ENCODE measurements around the gene FCRLA. TPM values are rescaled to one million over a fixed set of nuclear protein-coding genes. Genes with fewer than 3 reads are reported as not detected.

FCRLA gene
- total RNA-seq, 2 experiments from 2014 or later = not detected

- ChIA-PET POLR2A (interaction anchor here (0.7 kb wide), 1 partner anchor 238 kb away, joined by 3 read pairs; no protein-coding TSS in a partner anchor), CTCF (interaction anchor here (0.6 to 1.5 kb wide), 5 partner anchors 10 to 325 kb away, joined by 3 read pairs; no protein-coding TSS in a partner anchor)
- peak; percentile 15 for DNase-seq
- H3K4me1 Mint-ChIP-seq = peaks cover 41% of the 10 kb centered on the region
- no peak overlapping the region for H3K27ac Mint-ChIP-seq
- no peaks in the 10 kb centered on the region for H3K9me3 Mint-ChIP-seq
- peaks cover 69% of the 10 kb centered on the region for H3K27me3 Mint-ChIP-seq
- H3K36me3 Mint-ChIP-seq (ENCODE audit: low read depth) = no peaks in the 10 kb centered on the region
- no peak overlapping the region for H3K4me3 Mint-ChIP-seq
Observed at GRCh38 chr1:161730050-161730564, 23.1 kb downstream of the FCRLA start.

- peaks cover 66% of the 10 kb centered on the region for H3K27me3 Mint-ChIP-seq
Observed at GRCh38 chr1:161731241-161731640, 24.2 kb downstream of the FCRLA start.

GRCh38 chr1:161731981-161732718, 25.1 kb downstream of the FCRLA start:
- H3K36me3 Mint-ChIP-seq (ENCODE audit: low read depth) = no peaks in the 10 kb centered on the region
- H3K9me3 Mint-ChIP-seq = no peaks in the 10 kb centered on the region
- H3K27ac Mint-ChIP-seq = no peak overlapping the region
- DNase-seq = no peak
- H3K27me3 Mint-ChIP-seq = peaks cover 68% of the 10 kb centered on the region
- H3K4me3 Mint-ChIP-seq = no peak overlapping the region
- peaks cover 35% of the 10 kb centered on the region for H3K4me1 Mint-ChIP-seq
- ChIA-PET POLR2A (no interaction called here), CTCF (interaction anchor here (0.6 to 1.1 kb wide), 4 partner anchors 9 to 295 kb away, joined by 3 read pairs; partner anchors contain the start of gene DUSP12)

More at GRCh38 chr1:161731241-161731640, 24.2 kb downstream of the FCRLA start:
- Mint-ChIP-seq H3K36me3 (ENCODE audit: low read depth) (no peaks in the 10 kb centered on the region), H3K4me1 (peaks cover 32% of the 10 kb centered on the region), H3K9me3 (no peaks in the 10 kb centered on the region), H3K27ac (no peak overlapping the region), H3K4me3 (no peak overlapping the region)
- ChIA-PET CTCF (interaction anchor here (0.6 to 1.3 kb wide), 3 partner anchors 9 to 294 kb away, joined by 3 read pairs; no protein-coding TSS in a partner anchor), POLR2A (no interaction called here)
- DNase-seq = no peak

- no peak for DNase-seq
- Mint-ChIP-seq H3K36me3 (ENCODE audit: low read depth) (no peaks in the 10 kb centered on the region), H3K27me3 (peaks cover 60% of the 10 kb centered on the region), H3K4me1 (peaks cover 26% of the 10 kb centered on the region), H3K4me3 (no peak overlapping the region), H3K9me3 (no peaks in the 10 kb centered on the region), H3K27ac (no peak overlapping the region)
- ChIA-PET CTCF (interaction anchor here (1.0 kb wide), 1 partner anchor 9 kb away, joined by 4 read pairs; no protein-coding TSS in a partner anchor), POLR2A (no interaction called here)
Observed at GRCh38 chr1:161733526-161733925, 26.5 kb downstream of the FCRLA start.

GRCh38 chr1:161735837-161736236, 28.8 kb downstream of the FCRLA start:
- Mint-ChIP-seq H3K27ac (no peak overlapping the region), H3K4me1 (peaks cover 28% of the 10 kb centered on the region), H3K9me3 (no peaks in the 10 kb centered on the region), H3K4me3 (no peak overlapping the region), H3K27me3 (peaks cover 43% of the 10 kb centered on the region), H3K36me3 (ENCODE audit: low read depth) (no peaks in the 10 kb centered on the region)
- CTCF ChIA-PET = interaction anchor here (2.0 to 2.2 kb wide), 2 partner anchors 10 to 28 kb away, joined by 8 to 11 read pairs; partner anchors contain the start of gene FCRLA
- DNase-seq = no peak
- POLR2A ChIA-PET = no interaction called here

- Mint-ChIP-seq H3K4me1 (peaks cover 31% of the 10 kb centered on the region), H3K36me3 (ENCODE audit: low read depth) (no peaks in the 10 kb centered on the region), H3K9me3 (no peaks in the 10 kb centered on the region), H3K27ac (no peak overlapping the region), H3K4me3 (no peak overlapping the region), H3K27me3 (peaks cover 39% of the 10 kb centered on the region)
- no peak for DNase-seq
- ChIA-PET POLR2A (no interaction called here), CTCF (interaction anchor here (0.6 to 2.2 kb wide), 7 partner anchors 10 to 553 kb away, joined by 3 to 11 read pairs (median 3); partner anchors contain the start of genes DUSP12 and FCRLA)
Observed at GRCh38 chr1:161736335-161736969, 29.4 kb downstream of the FCRLA start.

- Mint-ChIP-seq H3K4me3 (no peak overlapping the region), H3K36me3 (ENCODE audit: low read depth) (no peaks in the 10 kb centered on the region), H3K27me3 (peaks cover 34% of the 10 kb centered on the region), H3K4me1 (peaks cover 31% of the 10 kb centered on the region), H3K9me3 (no peaks in the 10 kb centered on the region), H3K27ac (no peak overlapping the region)
- CTCF ChIA-PET = interaction anchor here (0.9 to 1.7 kb wide), 7 partner anchors 12 to 253 kb away, joined by 3 to 9 read pairs (median 5); partner anchors contain the start of gene DUSP12
- POLR2A ChIA-PET = no interaction called here
- DNase-seq = no peak
Observed at GRCh38 chr1:161737625-161738024, 30.6 kb downstream of the FCRLA start.

GRCh38 chr1:161738627-161739287, 31.7 kb downstream of the FCRLA start:
- Mint-ChIP-seq H3K36me3 (ENCODE audit: low read depth) (no peaks in the 10 kb centered on the region), H3K4me1 (peaks cover 37% of the 10 kb centered on the region), H3K4me3 (no peak overlapping the region), H3K9me3 (no peaks in the 10 kb centered on the region), H3K27me3 (peaks cover 26% of the 10 kb centered on the region), H3K27ac (peak overlapping the region; percentile 9)
- CTCF ChIA-PET = interaction anchor here (0.6 to 2.0 kb wide), 12 partner anchors 9 to 676 kb away, joined by 3 to 9 read pairs (median 5); no protein-coding TSS in a partner anchor
- DNase-seq = peak; percentile 62
- POLR2A ChIA-PET = no interaction called here

GRCh38 chr1:161739865-161740566, 33.0 kb downstream of the FCRLA start:
- no peak overlapping the region for H3K4me3 Mint-ChIP-seq
- peaks cover 46% of the 10 kb centered on the region for H3K4me1 Mint-ChIP-seq
- ChIA-PET CTCF (interaction anchor here (0.6 to 2.0 kb wide), 11 partner anchors 8 to 267 kb away, joined by 3 to 8 read pairs (median 3); partner anchors contain the start of gene DUSP12), POLR2A (interaction anchor here (0.7 kb wide), 1 partner anchor 38 kb away, joined by 3 read pairs; no protein-coding TSS in a partner anchor)
- peaks cover 22% of the 10 kb centered on the region for H3K27me3 Mint-ChIP-seq
- DNase-seq = no peak
- no peaks in the 10 kb centered on the region for H3K36me3 Mint-ChIP-seq (ENCODE audit: low read depth)
- no peaks in the 10 kb centered on the region for H3K9me3 Mint-ChIP-seq
- H3K27ac Mint-ChIP-seq = no peak overlapping the region

- Mint-ChIP-seq H3K27ac (no peak overlapping the region), H3K4me3 (no peak overlapping the region), H3K27me3 (peaks cover 21% of the 10 kb centered on the region), H3K36me3 (ENCODE audit: low read depth) (no peaks in the 10 kb centered on the region), H3K4me1 (peaks cover 50% of the 10 kb centered on the region), H3K9me3 (no peaks in the 10 kb centered on the region)
- CTCF ChIA-PET = interaction anchor here (1.2 to 1.5 kb wide), 4 partner anchors 9 to 93 kb away, joined by 3 to 8 read pairs (median 4); partner anchors contain the start of gene DUSP12
- DNase-seq = no peak
- POLR2A ChIA-PET = no interaction called here
Observed at GRCh38 chr1:161740921-161741320, 33.9 kb downstream of the FCRLA start.

GRCh38 chr1:161743231-161743630, 36.2 kb downstream of the FCRLA start:
- CTCF ChIA-PET = interaction anchor here (0.6 to 1.2 kb wide), 2 partner anchors 9 to 49 kb away, joined by 3 to 4 read pairs; no protein-coding TSS in a partner anchor
- no peaks in the 10 kb centered on the region for H3K36me3 Mint-ChIP-seq (ENCODE audit: low read depth)
- no peak overlapping the region for H3K4me3 Mint-ChIP-seq
- no peaks in the 10 kb centered on the region for H3K9me3 Mint-ChIP-seq
- H3K27me3 Mint-ChIP-seq = peaks cover 20% of the 10 kb centered on the region
- POLR2A ChIA-PET = no interaction called here
- no peak for DNase-seq
- H3K27ac Mint-ChIP-seq = no peak overlapping the region
- peaks cover 55% of the 10 kb centered on the region for H3K4me1 Mint-ChIP-seq

- Mint-ChIP-seq H3K36me3 (ENCODE audit: low read depth) (peaks cover 20% of the 10 kb centered on the region), H3K27ac (no peak overlapping the region), H3K4me3 (no peak overlapping the region), H3K27me3 (peaks cover 12% of the 10 kb centered on the region), H3K9me3 (no peaks in the 10 kb centered on the region), H3K4me1 (peaks cover 53% of the 10 kb centered on the region)
- CTCF ChIA-PET = interaction anchor here (1.6 kb wide), 1 partner anchor 8 kb away, joined by 4 read pairs; no protein-coding TSS in a partner anchor
- POLR2A ChIA-PET = no interaction called here
- DNase-seq = no peak
Observed at GRCh38 chr1:161747801-161748200, 40.8 kb downstream of the FCRLA start.
